HG02610 (cell line): ENCODE data around the gene OR8U1.
"Not testable (repeated sequence)": the region's sequence is repeated elsewhere in the genome, so short reads cannot be mapped to it uniquely, and the experiment has no call there.

Source experiments
- ATAC-seq: cut with Tn5 transposase; IDR thresholded peaks from one replicate; pipeline ENCODE4 v1.9.1; 2021; ENCODE audit warnings: mild to moderate bottlenecking, moderate library complexity; ENCODE audit not compliant: unreplicated experiment

The OR8U1 gene

GRCh38 chr11:56375324-56375723 lies at the start of gene OR8U1:
TSS of gene OR8U1 (plus strand) at chr11:56375624. CDS start at chr11:56375624, 0 bp downstream.
- ATAC-seq, result no peak

GRCh38 chr11:56331861-56332491 lies 43.4 kb upstream of the OR8U1 start:
- ATAC-seq, result no peak

DNA sequence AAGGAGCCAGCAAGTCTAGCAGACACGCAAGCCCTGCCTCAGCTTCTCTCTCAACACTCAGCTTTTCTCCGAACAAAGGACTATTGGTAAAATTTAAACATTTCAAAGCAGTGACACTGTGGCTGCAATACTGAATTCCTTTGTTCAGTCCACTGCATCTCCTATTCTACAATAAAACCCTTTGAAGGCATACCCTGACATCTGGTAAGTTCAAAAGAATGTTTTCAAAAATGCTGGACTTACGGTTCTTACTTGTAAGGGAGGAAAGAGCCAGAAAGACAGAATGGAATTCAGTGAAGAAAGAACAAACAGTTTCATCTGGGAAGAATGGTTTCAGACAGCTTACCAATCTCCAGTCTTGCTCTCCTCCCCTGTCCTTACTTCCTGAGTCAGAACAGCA lies 42.3 kb upstream of the OR8U1 start:
- ATAC-seq, result no peak

GRCh38 chr11:56340289-56340688 lies 35.1 kb upstream of the OR8U1 start:
- no peak for ATAC-seq

- no peak for ATAC-seq
Measured at GRCh38 chr11:56345739-56346138, 29.7 kb upstream of the OR8U1 start, which contains the start of gene OR8K1. TSS of gene OR8K1 (plus strand) at chr11:56346039. CDS start at chr11:56346039, 0 bp downstream.

GRCh38 chr11:56353991-56354390 lies 21.4 kb upstream of the OR8U1 start, which contains the start of gene OR8J1:
TSS of gene OR8J1 (plus strand) at chr11:56354291. CDS start at chr11:56360247, 5,956 bp downstream.
- ATAC-seq, result no peak

DNA sequence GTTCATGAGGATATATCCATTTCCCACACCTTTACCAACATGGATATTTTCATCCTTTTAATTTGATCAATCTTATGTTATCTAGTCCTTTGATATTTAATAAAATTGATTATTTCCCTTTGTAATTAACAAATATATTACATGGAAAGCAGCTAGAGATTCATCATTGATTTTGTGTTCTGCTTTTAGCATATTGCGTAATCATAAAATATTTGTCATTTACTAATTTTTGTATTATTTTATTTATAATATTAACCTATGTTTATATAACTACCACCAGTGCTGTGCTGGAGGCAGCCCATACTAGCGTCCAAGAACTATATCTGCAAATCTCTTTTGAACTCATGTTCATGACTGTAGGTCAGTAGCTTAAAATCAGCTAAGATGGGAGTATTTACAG lies 4.7 kb downstream of the OR8U1 start:
- ATAC-seq, result no peak

GRCh38 chr11:56394381-56394780 lies 19.0 kb downstream of the OR8U1 start:
- ATAC-seq, result no peak

GRCh38 chr11:56396047-56396446 lies 20.6 kb downstream of the OR8U1 start:
- ATAC-seq, result no peak

DNA sequence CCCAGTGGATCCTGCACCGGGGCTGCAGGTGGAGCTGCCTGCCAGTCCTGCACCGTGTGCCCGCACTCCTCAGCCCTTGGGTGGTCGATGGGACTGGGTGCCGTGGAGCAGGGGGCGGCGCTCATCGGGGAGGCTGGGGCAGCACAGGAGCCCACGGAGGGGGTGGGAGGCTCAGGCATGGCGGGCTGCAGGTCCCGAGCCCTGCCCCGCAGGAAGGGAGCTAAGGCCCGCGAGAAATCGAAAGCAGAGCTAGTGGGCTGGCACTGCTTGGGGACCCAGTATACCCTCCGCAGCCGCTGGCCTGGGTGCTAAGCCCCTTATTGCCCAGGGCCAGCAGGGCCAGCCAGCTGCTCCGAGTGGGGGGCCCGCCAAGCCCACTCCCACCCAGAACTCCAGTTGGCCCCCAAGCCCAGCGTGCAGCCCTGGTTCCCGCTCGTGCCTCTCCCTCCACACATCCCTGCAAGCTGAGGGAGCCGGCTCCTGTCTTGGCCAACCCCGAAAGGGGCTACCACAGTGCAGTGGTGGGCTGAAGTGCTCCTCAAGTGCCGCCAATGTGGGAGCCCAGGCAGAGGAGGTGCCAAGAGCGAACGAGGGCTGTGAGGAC lies 26.5 kb downstream of the OR8U1 start:
- ATAC-seq, result not testable (repeated sequence)

- ATAC-seq, result no peak
Measured at GRCh38 chr11:56404393-56404792, 29.0 kb downstream of the OR8U1 start.

DNA sequence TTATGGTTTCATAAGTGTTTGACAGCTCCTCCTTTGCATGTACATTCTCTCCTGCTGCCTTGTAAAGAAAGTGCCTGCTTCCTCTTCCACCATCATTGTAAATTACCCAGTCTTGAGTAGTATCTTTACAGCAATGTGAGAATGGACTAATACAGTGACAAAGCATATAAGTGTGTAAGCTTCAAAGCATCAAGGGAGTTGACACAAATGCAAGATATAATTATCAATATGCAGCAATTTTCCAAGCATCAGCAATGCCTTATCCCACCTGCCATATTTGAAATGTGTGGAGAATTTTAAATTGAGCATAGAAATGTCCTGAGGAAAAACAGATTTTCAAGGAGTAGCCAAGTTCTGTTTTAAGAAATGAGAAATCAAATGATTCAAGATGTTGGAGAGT lies 35.4 kb downstream of the OR8U1 start:
- no peak for ATAC-seq

DNA sequence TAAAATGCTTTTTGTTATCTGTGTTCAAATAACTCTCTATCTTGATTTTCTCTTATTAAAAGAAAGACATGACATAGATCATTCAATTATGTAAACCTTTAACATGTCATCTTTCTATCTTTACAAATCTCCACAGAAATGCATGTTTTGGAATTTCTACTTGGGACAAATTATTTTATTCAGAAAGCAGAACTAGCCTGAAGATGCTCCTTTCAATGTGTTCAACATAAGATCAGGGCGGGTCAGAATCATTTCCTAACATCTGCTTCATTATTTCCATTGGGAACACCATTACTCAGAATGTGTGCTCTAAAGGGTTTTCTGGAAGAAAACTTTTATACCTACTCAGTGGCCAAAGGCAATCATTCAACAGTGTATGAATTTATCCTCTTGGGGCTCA lies 37.0 kb downstream of the OR8U1 start, which contains the start of gene OR5AL1:
Gene OR5AL1 (plus strand): TSS at position 301 of the 400 bp plus-strand sequence.
- no peak for ATAC-seq
